Measurements from ENCODE around the gene CIAO2A.

DNA sequence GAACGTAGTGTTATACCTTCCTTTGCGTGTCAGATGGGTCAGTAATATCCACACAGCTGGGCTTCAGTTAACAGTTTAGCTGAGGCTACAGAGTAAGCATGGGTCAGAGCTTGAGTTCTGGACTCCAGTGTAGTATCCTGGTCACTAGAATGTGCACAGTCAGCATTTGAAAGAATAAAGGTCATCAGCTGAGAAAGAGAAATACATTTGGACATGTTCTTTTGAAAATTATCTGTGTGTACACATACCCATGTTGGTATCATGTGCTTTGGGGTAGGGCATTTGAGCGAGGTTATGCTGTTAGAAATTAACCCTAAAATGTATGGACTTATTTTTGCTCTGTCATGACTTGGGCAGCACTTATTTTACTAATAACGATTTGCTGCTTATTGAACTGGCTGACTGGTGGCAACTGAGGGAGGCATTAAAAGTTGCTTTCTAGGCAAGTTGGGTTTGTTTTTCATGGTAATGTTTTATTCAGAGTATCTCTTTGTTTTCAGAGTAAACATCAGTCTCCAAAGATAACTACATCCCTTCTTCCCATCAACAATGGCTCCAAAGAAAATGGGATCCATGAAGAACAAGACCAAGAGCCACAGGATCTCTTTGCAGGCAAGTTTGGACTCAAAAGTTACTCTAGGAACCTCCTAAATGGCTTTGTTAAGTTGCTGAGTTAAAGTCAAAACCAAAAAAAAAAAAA is 18.6 kb upstream of the CIAO2A start:
- no peak for TF ChIP-seq GATA3 (IDR thresholded peaks at IDR 0.05; ENCODE audit: low read depth, low read length)
- no peak for TF ChIP-seq GATA2 (IDR thresholded peaks at IDR 0.05; ENCODE audit: low read depth, low read length)

All from SH-SY5Y (cell line).